Measurements from ENCODE around the gene PCBP3.
"Not testable (repeated sequence)": the region's sequence is repeated elsewhere in the genome, so short reads cannot be mapped to it uniquely, and the experiment has no call there.

The PCBP3 gene

DNA sequence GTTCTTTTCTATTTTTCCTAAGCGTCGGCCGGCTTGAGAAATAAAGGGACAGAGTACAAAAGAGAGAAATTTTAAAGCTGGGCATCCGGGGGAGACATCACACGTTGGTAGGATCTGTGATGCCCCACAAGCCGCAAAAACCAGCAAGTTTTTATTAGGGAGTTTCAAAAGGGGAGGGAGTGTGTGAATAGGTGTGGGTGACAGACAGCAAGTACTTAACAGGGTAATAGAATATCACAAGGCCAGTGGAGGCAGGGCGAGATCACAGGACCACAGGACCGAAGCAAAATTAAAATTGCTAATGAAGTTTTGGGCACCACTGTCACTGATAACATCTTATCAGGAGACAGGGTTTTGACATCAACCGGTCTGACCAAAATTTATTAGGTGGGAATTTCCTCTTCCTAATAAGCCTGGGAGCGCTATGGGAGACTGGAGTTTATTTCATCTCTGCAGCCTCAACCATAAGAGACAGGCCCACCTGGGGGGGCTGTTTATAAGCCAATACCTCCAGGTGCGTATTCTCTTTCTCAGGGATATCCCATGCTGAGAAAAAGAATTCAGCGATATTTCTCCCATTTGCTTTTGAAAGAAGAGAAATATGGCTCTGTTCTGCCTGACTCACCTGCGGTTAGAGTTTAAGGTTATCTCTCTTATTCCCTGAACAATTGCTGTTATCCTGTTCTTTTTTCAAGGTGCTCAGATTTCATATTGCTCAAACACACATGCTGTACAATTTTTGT lies 332.3 kb downstream of the PCBP3 start:
- not testable (repeated sequence) for DNase-seq

DNA sequence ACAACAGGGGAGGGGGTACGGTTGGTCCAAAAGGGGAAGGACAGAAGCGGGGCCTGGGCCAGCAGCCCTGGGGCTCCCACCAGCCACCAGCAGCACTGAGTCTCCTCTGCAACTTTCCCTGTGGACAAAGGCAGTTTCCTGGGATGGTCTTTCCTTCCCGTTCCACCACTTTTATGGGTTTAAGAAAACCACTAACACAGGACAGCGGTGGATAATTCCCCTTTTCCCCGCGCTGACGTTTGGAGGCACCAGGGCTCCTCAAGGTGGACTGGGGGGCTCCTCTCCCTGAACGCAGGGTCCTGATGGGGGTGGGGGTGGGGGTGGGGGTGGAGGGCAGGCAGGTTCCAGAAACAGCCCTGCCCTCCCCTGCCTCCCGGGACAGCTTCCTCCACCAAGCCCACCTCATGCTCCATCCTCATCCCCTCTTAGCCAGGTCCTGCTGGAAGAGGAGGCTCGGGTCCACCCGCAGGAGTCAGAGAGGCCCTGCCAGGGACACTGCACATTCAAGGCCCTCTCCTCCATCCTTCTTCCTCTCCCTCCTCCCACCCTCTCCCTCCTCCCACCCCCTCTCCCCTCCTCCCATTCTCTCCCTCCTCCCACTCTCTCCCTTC lies 333.3 kb downstream of the PCBP3 start:
- no peak for DNase-seq

DNA sequence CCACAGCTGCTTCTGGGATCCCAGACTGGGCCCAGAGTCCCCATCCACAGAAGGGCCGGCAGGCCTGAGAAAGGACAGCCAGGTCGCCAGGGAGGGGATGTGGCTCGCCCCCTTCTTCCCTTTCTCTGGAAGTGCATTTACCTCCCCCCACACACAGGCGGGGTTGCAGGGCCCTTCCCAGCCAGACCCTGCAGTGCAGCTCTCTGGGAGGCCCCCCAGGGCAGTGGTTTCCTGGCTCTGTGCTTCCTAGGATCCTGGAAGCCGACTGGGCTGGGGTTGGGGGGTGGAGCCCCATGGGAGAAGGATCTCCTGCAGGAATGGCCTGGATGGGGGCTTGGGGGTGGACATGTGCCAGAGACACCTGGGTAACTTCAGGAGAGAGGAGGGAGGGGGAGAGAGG lies 333.9 kb downstream of the PCBP3 start:
- no peak for DNase-seq

DNA sequence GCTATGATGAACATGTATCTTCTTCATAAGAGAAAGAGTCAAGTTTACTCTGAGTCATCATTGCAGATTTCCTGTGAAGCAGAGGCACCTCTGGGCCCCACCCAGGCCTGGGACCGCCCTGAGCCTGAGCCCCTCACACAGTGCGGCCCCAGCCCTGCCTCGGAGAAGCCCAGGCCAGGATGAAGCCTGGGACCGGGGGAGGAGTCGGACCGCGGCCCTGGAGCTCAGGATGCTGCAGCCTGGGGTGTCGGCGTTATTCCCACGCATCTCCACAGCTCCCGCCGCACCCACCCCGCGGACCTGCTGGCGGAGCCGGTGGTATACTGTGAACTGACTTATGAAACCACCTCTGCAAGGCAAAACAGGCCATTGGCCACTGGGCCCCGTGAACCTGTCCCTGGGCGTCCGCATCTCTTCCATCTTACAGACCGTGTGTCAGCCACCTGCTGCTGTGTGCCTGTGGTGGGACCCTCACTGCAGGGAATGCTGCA lies 335.7 kb downstream of the PCBP3 start:
- DNase-seq, result peak; percentile 13

DNA sequence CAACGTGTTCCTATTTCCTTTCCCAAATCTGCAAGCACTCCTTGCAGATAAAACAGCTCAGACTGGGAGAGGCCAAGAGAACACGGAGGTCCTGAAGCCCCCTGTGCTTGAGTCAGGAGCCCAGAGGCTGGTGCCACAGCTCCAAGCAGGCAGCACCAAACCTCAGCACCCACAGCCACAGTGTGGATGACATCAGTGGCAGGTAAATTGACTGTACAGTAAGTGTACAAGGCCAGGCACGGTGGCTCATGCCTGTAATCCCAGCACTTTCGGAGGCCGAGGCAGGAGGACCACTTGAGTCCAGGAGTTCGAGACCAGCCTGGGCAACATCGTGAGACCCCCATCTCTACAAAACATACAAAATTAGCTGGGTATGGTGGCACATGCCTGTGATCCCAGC lies 336.1 kb downstream of the PCBP3 start:
- no peak for DNase-seq

DNA sequence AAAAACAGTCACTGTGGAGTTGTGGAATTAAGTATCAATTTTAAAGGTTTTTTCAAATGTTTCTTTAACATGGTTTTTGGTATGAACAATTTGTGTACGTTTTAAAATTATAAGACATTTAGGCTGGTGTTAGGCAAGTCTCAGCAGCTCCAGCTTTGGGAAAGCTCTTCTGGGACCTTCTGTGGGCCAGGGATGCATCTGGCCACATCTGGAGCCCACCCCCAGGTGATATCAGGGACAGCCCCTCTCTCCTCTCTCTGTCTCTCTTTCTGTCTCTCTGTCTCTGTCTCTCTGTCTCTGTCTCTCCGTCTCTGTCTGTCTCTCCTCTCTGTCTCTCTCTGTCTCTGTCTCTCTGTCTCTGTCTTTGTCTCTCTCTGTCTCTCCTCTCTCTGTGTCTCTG lies 336.7 kb downstream of the PCBP3 start:
- no peak for DNase-seq

DNA sequence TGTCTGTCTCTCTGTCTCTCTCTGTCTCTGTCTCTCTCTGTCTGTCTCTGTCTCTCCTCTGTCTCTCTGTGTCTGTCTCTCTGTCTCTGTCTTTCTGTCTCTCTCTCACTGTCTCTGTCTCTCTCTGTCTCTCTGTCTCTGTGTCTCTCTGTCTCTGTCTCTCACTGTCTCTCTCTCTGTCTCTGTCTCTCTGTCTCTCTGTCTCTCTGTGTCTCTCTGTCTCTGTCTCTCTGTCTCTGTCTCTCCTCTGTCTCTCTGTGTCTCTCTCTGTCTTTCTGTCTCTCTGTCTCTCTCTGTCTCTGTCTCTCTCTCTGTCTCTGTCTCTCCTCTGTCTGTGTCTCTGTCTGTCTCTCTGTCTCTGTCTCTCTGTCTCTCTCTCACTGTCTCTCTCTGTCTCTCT lies 337.2 kb downstream of the PCBP3 start:
- no peak for DNase-seq

DNA sequence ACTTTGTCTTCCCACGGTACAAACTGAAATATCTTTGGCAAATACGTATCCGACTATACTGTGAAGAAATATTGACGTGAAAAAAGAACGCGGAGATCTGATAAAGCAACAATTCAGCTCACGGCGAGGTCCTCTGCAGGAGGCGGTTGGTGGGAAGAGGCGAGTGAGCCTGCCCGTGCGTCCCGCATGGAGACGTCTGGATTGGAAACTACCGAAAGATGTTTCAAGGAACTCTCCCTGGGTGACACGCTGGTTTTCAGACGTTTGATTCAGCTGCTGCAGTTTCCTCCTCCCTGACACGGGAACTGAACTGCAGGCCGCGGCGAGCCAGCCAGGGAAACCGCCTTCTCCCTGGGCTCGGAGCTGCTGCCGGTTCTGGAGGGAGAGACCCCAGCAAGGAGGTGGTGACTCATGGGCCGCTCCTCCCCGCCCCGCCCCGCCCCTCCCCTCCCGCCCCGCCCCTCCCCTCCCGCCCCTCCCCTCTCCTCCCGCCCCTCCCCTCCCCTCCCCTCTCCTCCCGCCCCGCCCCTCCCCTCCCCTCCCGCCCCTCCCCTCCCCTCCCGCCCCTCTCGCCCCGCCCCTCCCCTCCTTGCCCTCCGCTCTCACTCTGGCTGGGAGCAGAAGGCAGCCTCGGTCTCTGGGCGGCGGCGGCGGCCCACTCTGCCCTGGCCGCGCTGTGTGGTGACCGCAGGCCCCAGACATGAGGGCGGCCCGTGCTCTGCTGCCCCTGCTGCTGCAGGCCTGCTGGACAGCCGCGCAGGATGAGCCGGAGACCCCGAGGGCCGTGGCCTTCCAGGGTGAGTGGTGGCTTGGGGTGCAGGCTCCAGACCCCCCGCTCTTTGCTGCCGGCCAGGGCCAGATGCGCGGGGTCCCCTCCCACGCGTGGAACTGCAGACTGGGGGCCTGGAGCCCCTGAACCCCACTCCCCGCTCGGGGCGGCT lies 337.9 kb downstream of the PCBP3 start, which contains the start of gene COL6A1:
TSS of gene COL6A1 (plus strand) at position 620 of the 941 bp plus-strand sequence. CDS start at position 701, 81 bp downstream.
- peak; percentile 92 for DNase-seq

DNA sequence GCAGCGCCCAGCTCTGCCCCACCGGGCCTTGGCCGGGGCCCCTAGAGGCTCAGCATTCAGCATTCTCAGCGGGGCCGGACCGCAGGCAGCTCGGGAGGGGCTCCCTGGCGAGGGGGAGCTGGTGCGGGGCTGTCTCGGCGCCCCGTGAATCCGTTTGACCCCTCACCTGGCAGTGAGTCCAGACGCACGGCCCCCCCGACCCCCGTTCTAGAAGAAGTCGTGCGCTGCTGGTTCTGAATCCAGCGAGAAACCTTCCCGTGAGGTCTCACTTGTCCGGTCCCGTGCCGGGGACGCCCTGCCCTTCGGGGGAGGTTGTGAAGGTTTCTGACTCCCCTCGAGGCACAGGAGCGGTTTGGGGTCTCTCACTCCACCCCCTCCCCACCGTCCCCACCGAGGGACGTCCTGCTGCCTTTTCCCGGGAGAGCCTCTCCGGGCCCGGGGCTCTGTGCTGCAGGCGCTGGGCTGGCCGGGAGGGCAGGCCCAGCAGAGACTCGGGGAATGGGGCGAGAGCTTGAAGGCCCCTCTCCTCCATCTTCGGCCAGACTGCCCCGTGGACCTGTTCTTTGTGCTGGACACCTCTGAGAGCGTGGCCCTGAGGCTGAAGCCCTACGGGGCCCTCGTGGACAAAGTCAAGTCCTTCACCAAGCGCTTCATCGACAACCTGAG lies 338.7 kb downstream of the PCBP3 start:
- peak; percentile 67 for DNase-seq

DNA sequence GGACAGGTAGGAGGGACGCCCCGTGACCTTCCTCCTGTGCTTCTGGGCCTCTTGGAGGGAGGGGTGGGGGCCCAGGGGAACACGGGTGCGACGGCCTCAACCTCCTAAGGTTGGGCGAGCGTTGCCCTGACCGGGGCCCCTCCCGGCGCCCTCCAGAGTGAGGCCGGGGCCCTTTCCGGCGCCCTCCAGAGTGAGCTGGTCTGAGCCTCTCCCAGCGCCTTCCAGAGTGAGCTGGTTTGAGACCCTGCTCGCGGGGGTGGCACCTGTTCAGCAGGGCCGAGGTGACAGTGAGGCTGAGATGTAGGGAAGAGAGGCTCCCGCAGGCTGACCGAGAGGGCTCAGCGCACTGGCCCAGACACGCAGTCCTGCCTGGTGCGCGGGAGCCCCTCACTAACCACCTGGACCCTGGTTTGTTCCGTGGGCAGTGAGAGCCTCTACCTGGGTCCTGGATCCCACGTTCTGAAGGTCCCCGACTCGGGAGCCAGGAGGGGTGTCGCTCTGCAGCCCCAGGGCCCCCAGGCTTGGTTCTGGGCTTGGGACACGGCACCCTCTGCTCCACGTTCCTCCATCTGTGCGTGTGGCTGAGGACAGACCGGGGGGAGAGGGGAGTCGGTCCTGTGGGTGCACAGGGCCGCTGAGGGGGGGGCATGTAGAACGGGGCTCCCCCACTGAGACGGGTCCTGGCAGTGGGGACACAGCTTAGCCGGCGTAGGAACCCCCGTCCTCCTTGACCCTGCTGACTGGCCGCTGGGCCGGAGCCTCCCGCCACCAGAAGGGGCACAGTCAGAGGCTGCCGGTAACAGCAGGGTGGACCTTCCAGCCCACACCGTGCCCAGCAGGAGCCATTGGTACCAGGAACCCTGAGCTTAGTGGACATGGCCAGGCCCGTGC lies 339.5 kb downstream of the PCBP3 start:
- peak; percentile 27 for DNase-seq

DNA sequence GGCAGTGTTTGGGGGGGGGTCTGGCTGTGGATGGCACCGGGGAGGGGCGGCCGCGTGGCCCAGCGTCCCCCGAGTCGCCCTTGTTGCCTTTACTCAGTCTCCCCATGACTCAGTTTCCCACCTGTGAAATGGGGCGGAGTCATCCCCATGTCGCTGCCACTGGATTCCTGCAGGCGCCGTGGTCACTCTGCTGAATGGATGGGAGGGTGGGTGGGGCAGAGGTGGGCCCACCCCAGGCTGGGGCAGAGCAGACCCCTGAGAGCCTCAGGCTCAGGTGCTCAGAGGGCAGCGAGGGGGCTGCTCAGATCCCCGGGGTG lies 340.1 kb downstream of the PCBP3 start:
- no peak for DNase-seq

DNA sequence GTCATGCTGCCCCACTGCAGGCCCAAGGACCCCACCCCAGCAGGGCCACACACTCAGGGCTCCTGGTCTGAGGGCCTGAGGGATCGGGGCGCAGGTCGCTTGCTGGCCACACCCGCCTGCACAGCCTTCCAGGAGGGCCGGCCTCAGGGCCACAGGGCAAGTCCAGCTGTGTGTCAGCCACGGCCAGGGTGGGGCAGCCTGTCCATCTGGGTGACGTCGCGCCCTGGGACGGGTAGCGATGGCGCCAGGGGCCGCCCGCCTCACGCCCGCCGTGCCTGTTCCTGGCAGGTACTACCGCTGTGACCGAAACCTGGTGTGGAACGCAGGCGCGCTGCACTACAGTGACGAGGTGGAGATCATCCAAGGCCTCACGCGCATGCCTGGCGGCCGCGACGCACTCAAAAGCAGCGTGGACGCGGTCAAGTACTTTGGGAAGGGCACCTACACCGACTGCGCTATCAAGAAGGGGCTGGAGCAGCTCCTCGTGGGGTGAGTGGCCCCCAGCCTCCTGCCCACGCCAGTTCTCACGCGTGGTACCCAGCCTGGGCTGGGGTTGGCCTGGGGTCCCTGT lies 340.5 kb downstream of the PCBP3 start:
- no peak for DNase-seq

DNA sequence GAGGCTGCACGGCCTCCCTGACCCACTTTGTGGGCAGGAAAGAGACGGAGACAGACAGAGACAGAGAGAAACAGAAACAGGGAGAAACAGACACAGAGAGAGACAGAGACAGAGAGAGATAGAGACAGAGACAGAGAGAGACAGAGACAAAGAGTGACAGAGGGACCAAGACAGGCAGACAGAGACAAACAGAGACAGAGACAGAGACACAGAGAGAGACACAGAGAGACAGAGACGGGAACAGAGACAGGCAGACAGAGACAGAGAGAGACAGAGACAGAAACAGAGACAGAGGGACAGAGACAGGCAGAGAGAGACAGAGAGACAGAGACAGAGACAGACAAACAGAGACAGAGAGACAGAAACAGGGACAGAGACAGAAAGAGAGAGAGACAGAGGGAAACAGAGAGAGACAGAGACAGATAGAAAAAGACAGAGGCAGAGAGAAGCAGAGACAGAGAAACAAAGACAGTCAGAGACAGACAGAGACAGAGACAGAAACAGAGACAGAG lies 341.1 kb downstream of the PCBP3 start:
- DNase-seq, result no peak

DNA sequence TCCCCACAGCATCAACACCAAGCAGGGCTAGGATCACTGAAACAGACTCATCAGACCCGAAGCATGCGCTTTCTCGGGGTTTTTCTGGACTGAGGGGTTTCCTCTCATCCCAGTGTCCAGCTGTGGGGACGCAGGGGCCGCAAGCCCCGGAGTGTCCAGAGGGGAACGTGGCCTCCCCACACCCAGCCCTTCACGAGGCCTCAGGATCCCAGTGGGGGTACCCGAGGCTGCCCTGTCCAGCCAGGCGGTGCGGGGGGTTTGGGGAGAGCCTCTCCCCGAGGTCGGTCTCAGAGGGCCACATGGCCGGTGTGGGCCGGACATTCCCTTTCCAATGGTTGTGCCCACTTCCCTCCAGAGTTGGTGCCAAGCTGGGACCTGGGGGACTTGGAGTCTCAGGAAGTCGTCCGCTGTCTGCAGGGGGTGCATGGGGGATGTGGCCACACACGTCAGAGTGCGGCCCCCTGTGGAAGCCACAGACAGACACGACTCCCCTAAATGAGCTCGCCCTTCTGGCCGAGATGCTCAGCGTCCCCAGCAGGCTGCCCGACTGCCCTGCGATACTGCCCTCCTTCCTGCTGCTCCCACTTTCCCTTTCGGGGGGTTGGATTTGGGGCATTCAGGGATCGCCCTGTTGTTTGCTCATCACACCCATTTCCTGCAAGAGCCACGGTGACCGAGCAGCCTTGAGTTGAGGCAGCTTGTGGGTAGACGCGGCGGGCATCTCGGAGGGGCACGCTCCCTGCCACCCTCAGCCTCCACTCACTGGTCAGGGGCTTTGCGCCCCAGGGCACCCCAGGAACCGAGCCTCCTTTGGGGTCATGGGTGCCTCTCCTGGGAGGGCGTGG lies 342.2 kb downstream of the PCBP3 start:
- DNase-seq, result no peak

DNA sequence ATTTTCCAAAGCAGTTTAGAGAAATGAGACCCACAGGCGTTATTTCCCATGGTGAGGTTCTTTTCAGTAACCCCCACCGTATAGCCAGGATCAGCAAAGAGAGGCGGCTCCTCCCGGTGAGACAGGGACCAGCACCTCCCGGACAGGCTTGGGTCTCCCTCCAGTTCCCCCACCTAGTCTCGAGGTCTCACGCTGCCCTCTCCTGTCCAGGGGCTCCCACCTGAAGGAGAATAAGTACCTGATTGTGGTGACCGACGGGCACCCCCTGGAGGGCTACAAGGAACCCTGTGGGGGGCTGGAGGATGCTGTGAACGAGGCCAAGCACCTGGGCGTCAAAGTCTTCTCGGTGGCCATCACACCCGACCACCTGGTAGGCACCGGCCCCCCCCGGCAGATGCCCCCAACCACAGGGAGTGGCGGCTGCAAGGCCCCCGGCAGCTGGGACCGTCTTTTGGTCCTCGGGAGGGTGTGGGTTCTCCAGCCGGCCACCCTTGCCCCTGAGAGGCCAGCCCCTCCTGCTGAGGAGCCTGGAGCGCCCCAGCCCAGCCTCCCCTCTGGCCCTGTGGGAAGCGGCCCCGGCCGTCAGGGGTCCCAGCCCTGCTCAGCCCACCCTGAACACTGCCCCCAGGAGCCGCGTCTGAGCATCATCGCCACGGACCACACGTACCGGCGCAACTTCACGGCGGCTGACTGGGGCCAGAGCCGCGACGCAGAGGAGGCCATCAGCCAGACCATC lies 343.0 kb downstream of the PCBP3 start:
- no peak for DNase-seq

DNA sequence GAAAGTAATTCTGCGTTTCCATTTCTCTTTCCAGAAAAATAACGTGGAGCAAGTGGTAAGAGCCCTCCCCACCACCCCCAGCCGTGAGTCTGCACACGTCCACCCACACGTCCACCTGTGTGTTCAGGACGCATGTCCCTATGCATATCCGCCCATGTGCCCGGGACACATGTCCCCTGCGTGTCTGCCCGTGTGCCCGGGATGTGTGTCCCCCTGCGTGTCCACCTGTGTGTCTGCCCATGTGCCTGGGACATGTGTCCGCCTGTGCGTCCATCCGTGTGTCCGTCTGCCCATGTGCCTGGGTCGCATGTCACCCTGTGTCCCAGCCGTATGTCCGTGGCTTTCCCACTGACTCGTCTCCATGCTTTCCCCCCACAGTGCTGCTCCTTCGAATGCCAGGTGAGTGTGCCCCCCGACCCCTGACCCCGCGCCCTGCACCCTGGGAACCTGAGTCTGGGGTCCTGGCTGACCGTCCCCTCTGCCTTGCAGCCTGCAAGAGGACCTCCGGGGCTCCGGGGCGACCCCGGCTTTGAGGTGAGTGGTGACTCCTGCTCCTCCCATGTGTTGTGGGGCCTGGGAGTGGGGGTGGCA lies 343.7 kb downstream of the PCBP3 start:
- DNase-seq, result no peak

DNA sequence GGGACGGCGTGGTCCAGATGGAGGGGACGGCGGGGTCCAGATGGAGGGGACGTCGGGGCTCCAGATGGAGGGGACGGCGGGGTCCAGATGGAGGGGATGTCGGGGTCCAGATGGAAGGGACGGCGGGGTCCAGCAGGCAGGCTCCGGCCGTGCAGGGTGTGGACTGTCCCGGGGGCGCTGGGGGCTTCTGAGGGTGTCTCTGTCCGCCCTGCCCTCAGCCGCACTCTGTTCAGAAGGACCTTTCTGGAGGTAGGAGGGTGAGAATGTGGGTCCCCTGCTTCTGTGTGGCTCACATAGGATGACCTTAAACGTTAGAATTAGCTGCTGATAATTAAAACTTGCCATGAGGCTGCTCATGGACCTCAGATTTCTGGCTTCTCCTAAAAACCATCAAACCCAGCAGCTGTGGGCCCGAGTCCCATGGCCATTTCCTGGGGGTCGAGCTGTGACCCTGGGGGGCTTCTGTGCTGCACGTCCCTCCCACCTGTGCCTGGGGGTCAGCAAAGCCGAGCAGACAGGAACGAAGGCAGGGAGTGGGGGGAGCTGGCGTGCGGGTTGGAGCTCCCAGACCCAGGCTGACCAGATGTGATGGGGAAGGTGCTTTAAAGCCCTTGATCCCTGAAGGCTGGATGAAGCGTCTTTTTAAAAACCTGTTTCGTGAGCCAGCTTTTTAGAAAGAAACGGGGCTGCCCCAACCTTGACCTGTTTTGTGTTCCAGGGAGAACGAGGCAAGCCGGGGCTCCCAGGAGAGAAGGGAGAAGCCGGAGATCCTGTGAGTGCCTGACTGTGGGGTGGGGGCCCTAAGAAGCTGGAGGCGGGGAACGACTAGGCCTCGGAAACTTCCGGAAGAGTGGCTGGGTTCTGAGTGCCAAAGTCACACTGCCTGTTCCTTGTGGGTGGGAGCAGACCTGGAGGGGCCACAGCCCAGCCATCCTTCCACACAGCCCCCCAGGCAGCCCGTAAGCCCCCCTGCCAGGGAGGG lies 345.1 kb downstream of the PCBP3 start:
- no peak for DNase-seq

All from eye (tissue), 1 donor.